NCI-H146 (cell line): ENCODE data around the gene VASN.
"Not testable (repeated sequence)": the region's sequence is repeated elsewhere in the genome, so short reads cannot be mapped to it uniquely, and the experiment has no call there.

ENCODE experiments used
- DNase-seq: peaks from one replicate; lab custom pipeline; 2025; lab: John Stamatoyannopoulos, UW

VASN gene

DNA sequence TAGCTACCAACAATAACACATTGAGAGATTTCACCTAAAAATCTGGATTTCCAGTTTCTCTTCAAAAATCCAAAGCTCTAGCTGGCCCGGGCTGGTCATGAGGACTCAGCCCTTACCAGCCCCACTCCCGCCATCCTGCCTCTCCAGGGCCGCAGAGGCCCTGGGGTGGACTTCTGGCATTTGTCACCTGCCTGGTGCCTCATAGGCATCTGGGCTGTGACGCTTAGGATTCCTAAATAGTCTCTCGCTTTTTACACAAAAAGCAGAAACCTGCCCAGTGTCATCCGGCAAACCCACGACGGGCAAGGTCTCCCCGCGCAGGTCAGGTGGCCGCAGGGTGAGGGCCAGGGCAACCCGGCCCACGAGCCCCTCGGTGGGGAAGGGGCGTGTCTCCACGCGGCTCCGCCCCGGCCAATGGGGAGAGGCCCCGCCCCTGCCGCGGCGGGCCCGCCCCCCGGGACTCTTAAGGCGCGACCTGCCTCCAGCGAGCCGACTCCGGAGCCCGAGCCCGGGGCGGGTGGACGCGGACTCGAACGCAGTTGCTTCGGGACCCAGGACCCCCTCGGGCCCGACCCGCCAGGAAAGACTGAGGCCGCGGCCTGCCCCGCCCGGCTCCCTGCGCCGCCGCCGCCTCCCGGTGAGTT is at the start of gene VASN:
Gene VASN (plus strand): TSS at position 492 of the 644 bp plus-strand sequence. CDS start 9,030 bp downstream, outside the sequence.
- peak; percentile 60 for DNase-seq

DNA sequence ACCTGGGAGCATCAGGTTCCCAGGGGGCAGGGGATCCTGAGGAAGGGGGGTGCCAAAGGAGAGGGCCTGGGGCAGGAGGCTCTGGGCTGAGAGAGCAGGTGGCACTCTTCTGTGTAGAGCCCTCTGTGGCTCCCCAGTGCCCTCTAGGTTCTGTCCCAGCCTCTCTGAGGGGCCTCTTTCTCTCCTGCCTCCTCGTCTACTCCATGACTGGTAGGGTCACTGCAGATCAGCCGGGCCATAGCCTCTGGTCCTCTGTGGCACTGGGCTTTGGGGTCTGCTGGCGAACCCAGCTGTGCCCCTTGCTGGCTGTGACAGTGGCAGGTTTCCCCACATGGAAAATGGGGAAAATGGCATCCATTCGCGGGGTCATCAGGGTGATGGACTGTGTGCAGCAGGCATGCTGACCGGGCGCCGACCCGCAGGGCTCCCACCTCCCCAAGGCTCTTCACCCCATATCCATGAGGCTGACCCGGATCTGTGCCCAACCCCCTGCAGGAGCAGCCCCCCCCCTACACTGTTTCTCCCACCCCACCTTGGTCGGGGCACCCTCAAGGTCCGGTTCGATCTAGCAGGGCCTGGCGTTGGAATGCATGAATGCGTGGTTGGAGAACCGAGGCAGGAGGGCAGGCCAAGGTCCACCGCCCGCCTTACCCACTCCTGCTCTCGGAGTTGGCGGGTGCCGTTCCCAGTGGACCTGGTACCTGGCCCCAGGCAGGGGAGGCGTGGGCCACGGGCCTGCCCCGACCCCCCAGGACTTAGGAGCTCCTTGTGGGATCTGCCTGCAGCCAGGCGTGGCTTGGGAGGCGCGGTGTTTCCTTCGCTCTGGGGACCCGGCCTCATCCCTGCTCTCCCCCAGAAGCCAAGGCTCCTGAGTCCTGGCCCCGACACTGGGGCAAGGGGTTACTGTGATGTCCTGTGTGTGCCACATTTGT is 49.3 kb upstream of the VASN start:
- no peak for DNase-seq

DNA sequence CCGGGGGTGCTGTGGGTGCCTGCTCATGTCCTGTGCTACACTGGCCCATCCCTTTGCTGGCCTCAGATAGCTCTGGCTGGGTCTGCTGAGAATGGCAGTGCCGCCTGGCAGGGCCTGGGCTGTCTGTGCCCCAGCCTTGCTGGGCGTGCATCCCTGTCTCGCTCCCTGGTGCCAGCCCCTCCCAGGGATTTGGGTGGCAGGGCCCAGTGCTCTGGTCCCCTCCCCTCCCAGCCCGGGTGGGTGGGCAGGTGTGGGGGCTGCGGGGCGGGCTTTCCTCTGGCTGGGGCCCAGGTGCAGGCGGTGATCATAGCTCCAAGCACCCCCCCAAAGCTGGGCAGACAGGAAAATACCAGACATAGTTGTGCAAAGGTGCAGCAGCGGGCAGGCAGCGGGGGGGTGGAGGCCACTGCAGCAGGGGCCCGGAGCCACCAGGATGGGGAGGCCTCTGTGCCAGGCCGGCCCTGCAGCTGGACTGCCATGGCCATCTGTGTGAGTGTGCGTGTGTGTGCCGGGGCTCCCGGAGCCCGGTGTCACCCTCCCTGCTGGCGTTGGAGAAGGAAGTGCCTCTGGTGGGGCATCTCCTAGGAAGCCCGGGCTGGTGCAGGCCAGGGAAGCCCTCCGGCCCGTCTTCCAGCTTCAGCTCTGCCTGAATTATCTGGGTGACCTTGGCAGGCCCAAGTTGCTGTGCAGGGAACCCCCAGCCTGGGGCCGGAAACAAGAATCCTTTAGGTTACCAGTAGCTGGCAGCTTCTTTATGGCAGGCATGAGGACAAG is 48.4 kb upstream of the VASN start:
- DNase-seq: no peak

DNA sequence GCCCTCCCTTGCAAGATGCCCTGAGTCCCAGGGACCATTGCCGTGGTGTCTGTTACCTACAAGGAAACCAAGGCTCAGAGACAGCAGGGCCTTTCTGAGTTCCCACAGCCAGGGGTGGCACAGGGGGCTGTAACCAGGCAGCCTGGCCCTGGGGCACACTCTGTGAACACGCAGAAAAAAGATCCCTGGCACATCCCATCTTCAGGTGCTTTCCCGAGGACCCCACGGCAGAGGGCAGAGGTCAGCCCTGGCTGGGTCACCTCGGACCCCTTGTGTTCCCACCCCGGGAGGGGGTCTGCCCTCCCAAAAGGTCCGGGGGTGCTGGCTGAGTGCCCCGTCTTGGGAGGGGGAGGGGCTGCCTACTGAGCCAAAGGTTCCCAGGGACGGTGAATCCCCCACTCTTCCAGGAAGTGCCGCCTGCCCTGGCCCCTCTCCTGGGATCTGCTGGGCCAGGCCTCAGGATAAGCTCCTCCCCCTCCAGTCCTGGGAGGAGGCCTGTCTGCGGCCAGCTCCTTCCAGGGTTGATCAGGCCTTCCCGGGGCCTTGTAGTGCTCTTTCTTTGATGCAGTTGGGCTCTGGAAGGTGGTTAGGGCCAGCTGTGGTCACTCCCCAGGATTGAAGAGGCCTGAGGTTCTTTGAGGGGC is 47.7 kb upstream of the VASN start:
- DNase-seq: no peak

DNA sequence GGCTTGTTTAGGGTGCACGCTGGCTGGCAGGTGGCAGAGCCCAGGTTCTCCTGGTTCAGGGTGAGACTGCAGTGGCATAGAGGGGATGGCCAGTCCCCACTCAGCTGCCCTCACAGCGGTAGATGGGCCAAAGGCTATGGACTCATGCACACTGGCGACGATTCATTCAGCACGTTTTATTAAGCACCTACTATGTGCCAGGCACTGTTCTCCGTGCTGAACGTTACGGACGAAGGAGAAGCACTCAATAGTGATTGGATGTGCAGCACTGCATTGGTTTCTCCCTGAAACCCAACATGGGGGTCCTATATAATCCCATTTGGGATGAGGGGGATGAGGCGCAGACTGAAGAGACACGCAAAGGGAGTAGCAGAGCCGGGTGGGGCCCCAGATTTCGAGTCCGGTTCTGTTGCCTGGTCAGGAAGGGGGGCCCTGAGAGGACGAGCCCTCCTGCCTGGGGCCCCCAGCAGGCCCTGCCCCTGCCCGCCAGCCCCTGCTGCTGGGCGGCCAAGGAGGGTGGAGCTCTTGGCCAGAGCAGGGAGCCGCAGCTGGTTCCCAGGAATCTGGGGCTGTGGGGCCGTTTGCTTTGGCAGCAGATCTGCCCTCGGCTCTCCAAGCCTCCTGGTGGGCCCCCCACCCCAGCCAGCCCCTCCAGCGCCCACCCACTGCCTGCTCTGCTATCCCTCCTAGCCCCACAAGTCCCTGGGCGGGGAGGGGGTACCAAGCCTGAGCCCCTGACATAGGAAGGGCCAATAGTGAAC is 47.0 kb upstream of the VASN start:
- DNase-seq: no peak

DNA sequence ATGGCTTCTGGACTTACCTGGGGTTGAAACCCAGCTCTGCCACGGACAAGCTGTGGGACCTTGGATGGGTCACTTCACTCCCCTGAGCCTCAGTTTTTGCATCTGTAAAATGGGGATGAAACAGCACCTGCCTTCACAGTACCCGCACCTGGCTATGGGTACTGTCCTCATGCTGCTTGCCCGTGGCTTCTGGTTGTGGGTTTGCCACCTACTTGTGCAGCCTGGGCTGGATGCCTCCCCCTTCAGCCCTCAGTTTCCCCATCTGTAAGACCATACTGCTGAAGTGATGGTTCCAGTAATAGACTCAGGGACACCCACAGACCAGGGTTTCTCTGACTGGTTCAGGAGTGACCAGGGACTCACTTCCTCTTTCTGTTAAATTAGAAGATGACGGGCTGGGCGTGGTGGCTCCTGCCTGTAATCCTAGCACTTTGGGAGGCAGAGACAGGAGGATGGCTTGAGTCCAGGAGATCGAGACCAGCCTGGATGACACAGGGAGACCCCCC is 46.3 kb upstream of the VASN start:
- no peak for DNase-seq

DNA sequence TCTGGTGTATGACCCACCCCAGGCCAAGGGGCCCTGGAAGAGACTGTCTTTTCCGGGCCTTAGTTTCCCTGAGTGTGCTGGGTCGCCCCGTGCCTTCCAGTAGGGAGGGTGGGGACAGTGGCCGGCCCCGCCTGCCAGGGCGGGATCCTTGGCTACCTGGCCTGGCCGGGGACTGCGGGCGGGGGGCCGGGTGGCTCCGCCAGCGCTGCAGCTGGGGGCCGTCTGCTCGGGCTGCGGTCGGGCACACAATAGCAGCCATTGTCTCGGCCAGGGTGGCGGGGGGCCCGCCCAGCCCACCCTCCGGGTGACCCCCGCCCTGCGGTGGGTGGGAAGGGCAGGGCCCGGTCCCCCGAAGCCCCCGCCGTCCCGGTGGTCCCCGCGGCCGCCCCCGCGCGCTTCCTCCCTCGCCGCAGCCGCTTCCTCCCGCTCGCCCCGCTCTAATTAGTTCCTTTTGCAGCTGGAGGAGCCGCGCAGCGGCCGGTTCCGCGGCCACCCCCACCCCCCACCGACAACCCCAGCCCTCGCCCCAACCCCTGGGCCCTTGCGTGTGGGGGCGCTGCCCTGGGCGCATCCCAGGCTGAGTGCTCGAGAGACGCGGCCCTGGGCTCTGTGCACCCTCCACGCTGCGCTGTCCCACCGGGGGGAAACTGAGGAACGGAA is 44.1 kb upstream of the VASN start:
- DNase-seq: no peak

DNA sequence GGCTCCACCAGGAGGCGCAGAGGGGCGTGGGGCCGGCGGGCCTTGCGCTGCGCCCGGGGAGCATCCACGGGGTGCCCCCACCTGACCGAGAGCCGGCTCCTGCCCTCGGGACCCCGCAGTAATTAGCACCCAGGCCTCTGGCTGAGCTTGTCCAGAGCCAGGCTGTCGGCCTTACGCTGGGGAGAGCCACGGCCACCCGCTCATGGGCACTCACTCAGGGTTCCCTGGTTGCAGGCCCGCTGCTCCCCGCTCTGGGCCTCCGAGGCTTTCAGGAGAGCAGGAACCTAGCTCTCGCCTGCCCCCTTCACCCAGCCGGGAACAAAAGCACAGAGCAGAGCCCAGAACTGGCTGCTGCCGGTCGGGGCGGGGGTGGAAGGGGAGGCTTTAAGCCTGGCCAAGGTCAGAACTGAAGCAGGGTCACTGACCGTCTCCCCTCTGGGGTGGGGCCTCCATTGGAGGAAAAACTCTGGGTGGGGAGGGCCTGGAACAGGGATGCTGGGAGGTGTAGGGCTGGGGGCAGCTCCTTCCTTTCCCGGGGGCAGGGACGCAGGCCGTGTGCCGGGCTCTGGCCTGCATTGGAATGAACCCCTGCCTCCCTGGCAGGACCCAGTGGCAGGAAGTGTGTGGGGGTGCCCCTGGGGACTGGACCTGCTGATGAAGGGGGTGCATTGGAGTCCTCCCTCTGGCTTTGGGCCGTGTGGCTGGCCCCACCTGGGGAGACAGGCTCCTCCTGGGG is 43.4 kb upstream of the VASN start:
- DNase-seq: no peak

DNA sequence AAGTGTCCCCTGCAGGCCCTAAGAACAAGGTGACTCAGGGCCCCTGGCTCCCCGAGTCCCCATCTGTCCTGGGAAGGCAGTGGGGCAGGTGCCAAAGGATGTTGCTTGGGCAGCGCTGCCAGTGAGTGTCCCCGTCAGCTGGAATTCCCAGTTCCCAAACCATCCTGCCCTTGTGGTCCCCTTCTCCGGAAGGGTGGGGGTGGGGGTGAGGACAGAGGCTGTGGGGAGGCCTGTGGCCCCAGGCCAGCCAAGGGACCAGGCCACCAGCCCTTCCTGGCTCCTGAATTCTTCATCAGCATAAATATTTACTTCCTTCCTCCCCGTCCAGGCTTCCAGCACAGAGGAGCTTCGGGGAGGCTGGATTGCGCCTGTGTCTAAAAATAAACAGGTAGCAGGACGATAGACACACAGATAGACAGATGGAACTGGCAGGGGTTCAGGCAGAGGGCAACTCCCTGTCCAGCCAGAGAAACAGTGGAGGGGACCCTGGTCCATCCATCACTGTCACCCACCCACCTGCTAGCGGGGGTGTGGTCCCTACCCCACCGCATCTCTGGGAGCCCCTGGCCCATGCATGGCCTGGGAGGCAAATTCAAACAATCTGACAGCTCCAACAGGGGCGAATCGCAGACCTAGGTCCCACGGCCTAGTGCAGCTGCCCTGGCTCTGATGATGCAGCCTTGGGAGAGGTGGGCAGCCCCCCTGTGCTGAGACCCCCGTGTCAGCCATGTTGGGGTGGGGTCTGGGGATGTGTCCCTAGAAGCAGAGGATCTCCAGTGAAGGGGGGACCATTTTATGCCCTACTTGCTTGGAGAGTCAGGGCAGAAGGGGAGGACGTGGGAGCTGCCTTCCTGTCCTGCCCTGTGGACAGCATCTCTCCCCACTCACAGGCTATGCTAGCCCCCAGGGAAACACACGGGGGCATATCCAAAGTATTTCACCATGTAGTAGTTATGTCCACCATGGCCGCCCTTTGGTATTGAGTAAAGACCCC is 42.6 kb upstream of the VASN start:
- no peak for DNase-seq

DNA sequence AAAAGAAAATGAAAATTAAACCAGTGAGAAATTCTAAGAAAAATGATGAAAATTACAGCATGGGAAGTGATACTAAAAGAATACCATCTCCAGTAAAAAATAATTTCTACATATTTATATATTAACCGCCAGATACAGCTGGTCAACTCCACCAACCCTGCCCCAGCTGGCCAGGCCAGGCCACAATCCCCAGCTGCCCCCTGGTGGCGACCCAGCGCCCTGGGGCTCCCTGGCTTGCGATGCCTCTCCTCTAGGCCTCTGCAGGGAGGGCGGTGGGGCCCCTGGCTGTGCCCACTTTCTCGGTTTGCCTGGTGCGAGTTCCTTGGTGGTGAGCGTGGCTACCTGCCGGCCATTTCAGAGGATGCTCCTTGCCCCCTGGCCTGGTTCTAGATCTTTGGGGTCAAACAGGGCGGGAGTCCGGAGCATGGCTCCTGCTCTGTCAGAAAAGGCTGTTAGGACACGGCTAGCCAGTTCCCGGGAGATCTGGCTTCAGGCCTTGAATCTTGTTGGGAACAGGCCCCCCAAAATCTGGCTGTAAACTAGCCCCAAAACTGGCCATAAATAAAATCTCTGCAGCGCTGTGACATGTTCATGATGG is 41.3 kb upstream of the VASN start:
- peak; percentile 42 for DNase-seq

DNA sequence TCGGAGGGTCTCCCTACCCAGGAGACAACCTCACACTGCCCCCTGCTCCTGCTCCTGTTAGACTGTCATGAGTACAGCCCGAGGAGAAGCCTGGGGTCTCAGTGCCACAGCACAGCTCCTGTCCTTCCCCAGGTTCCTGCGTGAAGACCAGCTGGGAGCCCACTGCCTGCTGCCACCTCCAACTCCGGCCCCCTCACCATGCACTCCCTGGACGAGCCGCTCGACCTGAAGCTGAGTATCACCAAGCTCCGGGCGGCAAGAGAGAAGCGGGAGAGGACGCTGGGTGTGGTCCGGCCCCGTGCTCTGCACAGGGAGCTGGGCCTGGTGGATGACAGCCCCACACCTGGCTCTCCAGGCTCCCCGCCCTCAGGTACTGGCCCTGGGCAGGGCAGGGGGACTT is 39.6 kb upstream of the VASN start:
- no peak for DNase-seq

DNA sequence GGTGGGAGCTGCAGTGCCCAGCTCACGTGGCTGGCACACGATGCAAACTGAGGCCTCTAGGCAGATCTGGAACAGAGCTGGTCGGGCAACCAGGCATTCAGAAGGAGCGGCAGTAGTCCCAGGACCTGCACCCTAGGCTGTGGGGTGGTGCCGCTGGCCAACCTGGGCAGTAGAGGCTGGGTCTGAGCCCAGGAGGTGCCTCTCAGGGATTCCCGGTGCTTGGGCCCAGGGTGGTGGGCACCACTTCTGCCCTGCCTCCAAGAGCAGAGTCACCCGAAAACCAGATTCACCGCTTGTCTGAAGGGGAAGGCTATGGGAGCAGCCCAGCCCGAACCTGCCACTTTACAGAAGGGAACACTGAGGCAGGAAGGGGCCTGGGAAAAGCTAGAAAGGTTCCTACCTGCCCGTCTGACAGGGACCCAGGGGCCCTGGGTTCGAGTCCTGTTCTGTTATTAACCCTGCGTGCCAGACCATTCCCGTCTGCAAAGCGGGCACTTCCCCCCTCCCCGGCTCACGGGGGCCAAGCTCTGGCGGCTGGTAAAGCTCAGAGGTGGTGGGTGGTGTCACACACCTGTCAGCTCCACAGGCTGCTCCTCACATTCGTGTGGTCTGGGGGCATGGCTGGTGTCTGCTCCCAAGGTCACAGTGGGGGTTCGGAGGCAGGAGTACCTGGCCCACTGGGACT is 38.9 kb upstream of the VASN start:
- no peak for DNase-seq

DNA sequence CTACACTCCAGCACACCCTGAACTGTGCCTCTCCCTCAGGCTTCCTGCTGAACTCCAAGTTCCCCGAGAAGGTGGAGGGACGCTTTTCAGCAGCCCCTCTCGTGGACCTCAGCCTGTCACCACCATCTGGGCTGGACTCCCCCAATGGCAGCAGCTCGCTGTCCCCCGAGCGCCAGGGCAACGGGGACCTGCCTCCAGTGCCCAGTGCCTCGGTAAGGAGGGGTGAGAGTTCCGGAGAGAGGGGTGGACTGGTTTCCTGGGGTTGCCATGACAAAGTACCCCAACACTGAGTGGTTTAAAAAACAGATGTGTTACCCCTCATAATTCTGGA is 38.4 kb upstream of the VASN start:
- DNase-seq: no peak

DNA sequence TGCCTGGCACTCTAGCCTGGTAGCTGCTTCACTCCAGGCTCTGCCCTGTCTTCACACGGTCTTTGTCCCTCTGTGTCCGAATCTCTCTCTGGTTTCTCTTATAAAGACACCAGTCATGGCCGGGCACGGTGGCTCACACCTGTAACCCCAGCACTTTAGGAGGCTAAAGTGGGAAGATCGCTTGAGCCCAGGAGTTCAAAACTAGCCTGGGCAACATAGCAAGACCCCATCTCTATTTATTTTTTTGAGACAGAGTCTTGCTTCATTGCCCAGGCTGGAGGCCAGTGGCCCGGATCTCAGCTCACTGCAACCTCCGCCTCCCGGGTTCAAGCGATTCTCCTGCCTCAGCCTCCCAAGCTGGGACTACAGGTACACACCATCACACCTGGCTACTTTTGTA is 37.9 kb upstream of the VASN start:
- not testable (repeated sequence) for DNase-seq

DNA sequence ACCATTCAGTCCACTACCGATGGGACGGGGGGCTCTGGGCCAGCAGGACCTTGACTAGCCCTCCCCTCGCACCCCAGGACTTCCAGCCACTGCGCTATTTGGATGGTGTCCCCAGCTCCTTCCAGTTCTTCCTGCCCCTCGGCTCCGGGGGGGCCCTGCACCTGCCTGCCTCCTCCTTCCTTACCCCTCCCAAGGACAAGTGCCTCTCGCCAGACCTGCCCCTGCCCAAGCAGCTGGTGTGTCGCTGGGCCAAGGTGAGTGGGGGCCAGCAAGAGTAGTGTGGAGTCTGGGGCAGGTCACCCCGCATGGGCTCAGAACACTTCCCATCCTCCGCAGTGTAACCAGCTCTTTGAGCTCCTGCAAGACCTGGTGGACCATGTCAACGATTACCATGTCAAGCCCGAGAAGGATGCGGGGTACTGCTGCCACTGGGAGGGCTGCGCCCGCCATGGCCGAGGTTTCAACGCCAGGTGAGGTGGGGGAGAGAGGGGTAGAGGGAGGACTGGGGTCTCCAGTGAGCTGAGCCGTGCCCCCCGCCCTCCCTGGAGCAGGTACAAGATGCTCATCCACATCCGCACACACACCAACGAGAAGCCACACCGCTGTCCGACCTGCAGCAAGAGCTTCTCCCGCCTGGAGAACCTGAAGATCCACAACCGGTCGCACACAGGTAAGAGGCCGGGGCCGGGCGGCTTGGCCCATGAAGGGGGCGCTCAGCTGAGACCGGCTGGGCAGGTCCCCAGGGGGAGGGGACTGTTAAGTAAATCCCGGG is 36.7 kb upstream of the VASN start:
- no peak for DNase-seq

DNA sequence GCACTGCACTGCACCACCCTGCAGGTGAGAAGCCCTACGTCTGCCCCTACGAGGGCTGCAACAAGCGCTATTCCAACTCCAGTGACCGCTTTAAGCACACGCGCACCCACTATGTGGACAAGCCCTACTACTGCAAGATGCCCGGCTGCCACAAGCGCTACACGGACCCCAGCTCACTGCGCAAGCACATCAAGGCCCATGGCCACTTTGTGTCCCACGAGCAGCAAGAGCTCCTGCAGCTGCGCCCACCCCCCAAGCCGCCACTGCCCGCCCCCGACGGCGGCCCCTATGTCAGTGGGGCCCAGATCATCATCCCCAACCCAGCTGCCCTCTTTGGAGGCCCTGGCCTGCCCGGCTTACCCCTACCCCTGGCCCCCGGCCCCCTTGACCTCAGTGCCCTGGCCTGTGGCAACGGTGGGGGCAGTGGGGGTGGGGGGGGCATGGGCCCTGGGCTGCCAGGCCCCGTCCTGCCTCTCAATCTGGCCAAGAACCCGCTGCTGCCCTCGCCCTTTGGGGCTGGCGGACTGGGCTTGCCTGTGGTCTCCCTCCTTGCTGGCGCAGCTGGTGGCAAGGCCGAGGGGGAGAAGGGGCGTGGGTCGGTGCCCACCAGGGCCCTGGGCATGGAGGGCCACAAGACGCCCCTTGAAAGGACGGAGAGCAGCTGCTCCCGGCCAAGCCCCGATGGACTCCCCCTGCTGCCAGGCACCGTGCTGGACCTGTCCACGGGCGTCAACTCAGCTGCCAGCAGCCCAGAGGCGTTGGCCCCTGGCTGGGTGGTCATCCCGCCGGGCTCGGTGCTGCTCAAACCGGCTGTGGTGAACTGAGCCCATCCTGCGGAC is 34.7 kb upstream of the VASN start:
- no peak for DNase-seq
